Esophagus muscularis mucosa (tissue), 4 donors: ENCODE measurements around the gene ANKRD29.

Experiments used
- CTCF ChIP-seq, 3 experiments: fragments of 200-600 bp in 2 of 3; fragments of 450-650 bp in 1 of 3; sonication (generic) in 2 of 3; IDR thresholded peaks; one replicate each; pipeline ENCODE4 v1.5.1; 2017 to 2019; ENCODE audit warnings: antibody characterized with exemption in 3 of 3, mild to moderate bottlenecking in 2 of 3, moderate library complexity in 1 of 3
- EP300 ChIP-seq: sonication (generic); formaldehyde crosslinking; IDR thresholded peaks from one replicate; pipeline ENCODE4 v1.6.1; 2017; ENCODE audit warnings: antibody characterized with exemption
- POLR2A ChIP-seq: fragments of 450-650 bp; IDR thresholded peaks from one replicate; pipeline ENCODE4 v1.6.1; 2017; ENCODE audit warnings: antibody characterized with exemption, moderate library complexity, mild to moderate bottlenecking, low read depth

- no peak for TF ChIP-seq POLR2A
- no peak for TF ChIP-seq CTCF (IDR thresholded peaks at IDR 0.05)
- no peak for TF ChIP-seq EP300
Measured at GRCh38 chr18:23573626-23574431, 88.9 kb downstream of the ANKRD29 start.
